Activated T-helper 9 cell treated with anti-CD3 and anti-CD28 coated beads, Interleukin-2, amount 50 U/mL, for 16 hours (primary cell): ENCODE data around the gene MYO5A.
"Not testable (repeated sequence)": the region's sequence is repeated elsewhere in the genome, so short reads cannot be mapped to it uniquely, and the experiment has no call there.

ENCODE experiments used
- DNase-seq: peaks from one replicate; pipeline ENCODE4 v3.0.0-alpha.2; 2020; ENCODE audit warnings: low read depth

The MYO5A gene

DNA sequence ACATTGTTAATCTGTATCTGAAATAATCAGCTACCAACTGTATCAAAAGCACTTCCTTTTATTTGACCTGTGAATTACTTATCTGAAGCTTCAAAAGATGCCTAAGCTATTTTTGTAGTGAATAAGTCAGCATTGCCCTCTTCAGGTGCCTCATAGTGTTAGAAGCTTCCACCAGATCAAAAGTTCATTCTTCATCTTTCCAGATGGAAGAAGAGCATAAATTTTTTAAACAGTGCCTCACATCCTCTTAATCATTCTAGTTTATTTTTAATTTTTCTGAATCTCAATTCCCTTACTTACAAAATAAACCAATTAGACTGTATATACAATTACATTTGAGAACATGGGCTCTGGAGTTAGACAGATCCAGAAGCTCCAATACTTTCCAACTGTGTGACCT, 65.0 kb downstream of the MYO5A start:
- no peak for DNase-seq

DNA sequence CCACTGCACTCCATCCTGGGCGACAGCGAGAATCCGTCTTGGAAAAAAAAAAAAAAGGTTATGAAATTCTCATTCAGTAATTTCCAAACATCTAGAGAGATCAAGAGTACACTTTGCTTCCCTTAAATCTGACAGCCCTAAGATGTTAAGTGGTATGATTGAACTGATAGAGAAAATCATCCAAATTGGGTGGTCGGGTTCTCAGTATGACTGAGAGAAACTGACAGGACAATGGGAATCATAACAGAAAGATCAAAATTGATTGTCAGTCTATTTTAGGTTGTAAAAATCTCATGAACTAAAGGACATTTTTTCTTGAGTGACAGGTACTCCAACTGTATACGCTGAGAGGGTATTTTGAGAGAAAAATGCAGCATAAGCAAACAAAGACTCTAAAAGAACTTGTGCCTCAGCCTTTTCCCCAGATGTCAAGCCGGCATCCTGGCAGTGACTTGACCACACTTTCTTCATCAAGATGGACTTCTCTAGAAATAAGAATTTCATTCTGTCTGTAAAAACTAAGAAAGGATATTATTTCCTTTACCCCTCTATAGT, 65.8 kb downstream of the MYO5A start:
- DNase-seq = no peak

DNA sequence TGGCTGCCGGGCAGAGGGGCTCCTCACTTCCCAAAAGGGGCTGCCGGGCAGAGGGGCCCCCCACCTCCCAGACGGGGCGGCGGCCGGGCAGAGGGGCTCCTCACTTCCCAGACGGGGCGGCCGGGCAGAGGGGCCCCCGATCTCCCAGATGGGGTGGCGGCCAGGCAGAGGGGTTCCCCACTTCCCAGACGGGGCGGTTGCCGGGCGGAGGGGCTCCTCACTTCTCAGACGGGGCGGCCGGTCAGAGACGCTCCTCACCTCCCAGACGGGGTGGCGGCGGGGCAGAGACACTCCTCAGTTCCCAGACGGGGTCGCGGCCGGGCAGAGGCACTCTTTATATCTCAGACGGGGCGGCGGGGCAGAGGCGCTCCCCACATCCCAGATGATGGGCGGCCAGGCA, 69.0 kb downstream of the MYO5A start:
- DNase-seq = not testable (repeated sequence)

DNA sequence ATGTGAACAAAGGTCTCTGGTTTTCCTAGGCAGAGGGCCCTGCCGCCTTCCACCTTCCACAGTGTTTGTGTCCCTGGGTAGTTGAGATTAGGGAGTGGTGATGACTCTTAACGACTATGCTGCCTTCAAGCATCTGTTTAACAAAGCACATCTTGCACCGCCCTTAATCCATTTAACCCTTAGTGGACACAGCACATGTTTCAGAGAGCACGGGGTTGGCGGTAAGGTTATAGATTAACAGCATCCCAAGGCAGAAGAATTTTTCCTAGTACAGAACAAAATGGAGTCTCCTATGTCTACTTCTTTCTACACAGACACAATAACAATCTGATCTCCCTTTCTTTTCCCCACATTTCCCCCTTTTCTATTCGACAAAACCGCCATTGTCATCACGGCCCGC, 69.4 kb downstream of the MYO5A start:
- not testable (repeated sequence) for DNase-seq

DNA sequence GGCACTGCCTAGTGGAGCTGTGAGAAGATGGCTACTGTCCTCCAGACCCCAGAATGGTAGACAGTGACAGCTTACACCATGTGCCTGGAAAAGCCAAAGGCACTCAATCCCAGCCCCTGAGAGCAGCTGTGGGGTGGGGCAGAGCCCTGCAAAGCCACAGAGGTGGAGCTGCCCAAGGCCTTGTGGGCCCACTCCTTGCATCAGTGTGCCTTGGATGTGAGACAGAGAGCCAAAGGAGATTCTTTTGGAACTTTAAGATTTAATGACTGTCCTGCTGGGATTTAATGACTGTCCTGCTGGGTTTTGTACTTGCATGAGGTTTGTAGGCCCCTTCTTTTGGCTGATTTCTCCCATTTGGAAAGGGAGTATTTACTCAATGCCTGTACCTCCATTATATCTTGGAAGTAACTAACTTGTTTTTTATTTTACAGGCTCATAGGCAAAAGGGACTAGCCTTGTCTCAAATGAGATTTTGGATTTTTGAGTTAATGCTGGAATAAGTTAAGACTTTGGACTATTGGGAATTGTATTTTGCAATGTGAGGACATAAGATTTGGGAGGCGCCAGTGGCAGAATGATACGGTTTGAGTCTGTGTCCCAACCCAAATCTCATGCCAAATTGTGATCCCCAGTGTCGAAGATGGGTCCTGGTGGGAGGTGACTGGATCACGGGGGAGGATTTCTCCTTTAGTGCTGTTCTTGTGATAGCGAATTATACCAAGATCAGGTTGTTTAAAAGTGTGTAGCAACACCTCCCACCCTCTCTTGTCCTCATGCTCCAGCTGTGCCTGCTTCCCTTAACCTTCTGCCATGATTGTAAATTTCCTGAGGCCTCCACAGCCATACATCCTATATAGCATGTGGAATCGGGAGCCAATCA, 80.4 kb downstream of the MYO5A start:
- no peak for DNase-seq

DNA sequence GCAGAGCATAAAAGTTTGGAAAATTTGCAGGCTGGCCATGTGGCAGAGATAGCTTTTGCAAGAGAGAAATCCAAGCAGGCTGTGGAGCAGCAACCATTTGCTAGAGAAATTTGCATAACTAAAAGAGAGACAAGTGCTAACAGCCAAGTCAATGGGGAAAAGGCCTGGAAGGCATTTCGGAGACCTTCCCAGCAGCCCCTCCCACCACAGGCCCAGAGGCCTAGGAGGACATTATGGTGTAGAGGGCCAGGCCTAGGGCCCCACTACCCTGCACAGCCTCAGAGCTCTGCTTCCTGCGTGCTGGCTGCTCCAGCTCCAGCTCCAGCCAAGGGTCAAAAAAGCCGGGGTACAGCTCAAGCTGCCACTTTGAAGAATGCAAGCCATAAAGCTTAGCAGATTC, 82.7 kb downstream of the MYO5A start:
- DNase-seq = no peak

DNA sequence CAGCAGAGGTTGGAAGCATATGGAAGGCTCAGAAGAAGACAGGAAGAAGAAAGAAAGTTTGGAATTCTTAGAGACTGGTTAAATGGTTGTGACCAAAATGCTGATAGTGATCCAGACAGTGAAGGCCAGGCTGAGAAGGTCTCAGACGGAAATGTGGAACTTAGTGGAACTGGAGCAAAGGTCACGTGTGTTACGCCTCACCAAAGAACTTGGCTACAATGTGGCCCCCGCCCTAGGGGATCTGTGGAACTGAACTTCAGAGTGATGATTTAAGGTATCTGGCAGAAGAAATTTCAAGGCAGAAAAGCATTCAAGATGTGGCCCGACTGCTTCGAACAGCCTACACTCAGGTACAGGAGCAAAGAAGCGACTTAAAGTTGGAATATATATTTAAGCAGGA, 83.1 kb downstream of the MYO5A start:
- no peak for DNase-seq

DNA sequence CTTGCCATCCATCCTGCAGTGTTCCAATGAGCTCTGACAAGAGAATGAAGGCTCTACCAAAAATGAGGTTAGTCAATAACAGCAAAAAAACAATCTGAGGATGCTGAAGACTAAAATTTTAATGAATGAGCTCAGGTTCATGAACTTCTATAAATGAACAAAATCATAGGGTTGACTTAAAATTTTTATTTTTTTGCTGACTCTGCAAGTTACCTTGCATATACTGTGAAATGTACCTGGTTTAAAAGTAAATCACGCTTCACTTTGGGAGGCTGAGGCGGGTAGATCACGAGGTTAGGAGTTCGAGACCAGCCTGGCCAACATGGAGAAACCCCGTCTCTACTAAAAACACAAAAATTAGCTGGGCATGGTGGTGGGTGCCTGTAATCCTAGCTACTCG, 85.5 kb downstream of the MYO5A start:
- DNase-seq = not testable (repeated sequence)

DNA sequence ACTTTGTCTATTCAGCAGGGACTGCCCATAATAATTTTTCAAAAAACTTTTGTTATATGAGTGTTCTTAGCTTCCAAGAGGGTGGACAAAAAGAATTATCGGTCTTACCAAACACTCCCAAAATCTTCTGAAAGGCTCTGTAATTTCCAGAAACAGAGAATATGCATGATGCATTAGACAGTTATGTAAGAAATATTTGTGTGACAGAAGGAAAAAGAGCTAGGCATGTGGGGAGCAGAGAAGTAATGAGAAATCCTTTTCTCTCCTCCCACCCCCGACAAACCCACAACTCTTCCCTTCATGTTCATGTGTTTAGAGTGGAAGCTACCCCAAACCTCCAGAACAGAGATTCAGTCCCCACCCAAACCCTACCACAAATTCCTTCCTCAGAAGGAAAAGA, 86.8 kb downstream of the MYO5A start:
- DNase-seq = no peak

DNA sequence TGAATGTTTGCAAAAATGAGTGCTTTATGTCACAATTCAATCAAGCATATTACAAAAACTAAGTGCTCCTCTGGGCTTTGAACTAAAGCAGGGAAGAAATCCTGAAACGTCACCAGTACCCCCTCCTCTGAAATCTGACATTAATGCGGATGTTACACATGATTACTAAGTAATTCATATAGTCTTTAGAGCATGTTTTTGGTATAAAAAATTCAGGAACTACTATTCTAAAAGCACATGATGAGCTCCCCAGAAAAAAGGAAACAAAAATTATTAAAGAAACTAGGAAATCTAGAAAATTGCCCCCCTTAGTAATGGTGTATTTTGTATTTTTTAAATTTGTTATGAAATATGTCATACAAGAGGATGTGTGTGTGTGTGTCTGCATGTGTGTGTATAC, 87.7 kb downstream of the MYO5A start:
- DNase-seq = no peak

DNA sequence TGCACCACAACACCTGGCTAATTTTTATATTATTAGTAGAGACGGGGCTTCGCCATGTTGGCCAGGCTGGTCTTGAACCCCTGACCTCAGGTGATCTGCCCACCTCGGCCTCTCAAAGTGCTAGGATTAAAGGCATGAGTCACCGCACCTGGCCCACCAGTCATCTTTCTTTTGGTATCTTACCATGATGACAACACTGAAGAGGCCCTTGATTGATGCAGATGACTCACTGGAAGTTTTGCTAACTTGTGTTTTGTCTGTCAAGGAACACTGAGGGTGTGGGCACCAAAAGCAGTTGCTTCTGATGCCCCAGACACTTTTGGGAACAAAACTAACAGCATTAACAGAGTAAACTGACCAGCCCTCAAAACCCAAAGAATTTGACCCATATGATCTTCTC, 88.3 kb downstream of the MYO5A start:
- no peak for DNase-seq

DNA sequence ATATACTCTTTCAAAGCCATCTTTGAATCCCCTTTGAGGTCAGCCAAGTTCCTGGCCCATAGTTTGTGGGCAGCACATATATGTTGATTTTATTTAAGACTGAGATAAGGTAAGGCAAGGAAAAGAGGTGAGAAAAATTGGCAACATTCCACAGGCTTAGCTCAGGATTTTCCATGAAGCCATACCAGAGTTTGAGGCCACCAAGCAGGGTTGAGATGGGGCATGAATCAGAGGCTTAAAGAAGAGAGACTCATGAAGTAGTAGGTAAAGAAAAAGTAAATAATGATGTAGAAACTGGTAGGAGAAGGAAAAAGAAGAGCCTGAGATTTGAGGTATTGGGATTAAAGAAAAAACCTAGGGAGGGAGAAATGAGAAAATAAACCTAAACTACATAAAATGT, 89.2 kb downstream of the MYO5A start:
- no peak for DNase-seq

DNA sequence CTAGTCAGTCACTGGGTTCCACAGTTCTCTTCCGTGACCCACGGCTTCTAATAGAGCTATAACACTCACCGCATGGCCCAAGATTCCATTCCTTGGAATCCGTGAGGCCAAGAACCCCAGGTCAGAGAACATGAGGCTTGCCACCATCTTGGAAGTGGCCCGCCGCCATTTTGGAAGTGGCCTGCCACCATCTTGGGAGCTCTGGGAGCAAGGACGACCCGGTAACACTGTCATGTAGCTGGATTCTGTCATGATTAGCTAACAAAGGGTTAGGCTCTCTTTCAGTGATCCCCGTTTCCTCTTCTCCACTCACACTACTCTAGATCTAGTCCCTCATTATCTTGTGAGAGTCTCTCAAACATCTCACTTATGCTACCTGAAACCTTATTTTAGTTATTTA, 89.6 kb downstream of the MYO5A start:
- not testable (repeated sequence) for DNase-seq

DNA sequence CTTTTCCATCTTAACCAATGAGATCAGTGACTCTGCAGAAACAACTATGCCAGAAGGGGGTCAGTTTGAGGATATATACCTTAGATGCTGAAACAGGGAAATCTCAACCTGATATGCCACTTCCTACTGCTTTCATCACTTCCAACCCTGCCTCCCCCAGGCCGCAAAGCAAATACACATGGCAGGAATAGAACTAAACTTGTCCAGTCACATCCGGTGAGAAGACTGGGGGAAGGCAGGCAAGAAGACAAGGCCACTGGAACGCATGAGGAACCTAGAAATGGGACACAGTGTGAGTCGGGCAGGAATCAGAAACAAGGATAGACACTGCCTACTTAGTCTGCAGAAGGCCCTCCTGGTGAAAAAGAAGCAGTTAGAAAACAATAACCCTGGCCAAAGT, 90.6 kb downstream of the MYO5A start:
- no peak for DNase-seq

DNA sequence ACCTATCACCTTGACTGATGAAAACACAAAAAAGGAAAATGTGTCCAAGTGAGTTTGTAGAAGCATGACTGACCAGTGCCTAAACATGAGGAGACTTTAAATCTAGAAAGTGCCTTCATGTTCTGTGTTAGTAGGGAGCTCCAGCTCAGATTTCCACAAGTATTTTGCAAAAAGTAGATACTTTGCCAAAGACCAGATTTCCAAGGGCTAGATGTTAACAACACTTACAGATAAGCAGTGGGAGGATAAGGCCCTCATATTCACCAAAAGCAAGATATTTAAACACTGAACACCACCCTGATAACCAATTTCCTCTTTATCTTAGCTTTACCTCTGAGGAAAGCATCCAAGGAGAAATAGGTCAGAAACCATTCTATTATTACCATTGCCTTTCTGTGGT, 91.0 kb downstream of the MYO5A start:
- no peak for DNase-seq

DNA sequence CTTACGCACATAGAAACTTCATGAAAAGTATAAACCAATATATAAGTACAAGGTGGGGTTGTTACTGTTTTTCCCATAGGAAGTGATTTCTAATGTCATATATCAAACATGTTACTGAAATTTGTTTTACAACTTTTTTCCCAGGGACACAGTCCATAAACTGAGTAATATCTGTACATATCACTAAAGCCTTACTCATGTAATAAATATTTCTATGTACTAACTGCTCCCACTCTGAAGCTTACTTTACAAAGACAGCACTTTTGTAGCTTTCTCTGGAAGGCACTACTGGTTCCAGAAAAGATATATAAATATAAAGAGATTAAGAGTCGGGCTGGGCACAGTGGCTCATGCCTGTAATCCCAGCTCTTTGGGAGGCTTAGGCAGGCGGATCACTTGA, 91.7 kb downstream of the MYO5A start:
- DNase-seq = no peak

DNA sequence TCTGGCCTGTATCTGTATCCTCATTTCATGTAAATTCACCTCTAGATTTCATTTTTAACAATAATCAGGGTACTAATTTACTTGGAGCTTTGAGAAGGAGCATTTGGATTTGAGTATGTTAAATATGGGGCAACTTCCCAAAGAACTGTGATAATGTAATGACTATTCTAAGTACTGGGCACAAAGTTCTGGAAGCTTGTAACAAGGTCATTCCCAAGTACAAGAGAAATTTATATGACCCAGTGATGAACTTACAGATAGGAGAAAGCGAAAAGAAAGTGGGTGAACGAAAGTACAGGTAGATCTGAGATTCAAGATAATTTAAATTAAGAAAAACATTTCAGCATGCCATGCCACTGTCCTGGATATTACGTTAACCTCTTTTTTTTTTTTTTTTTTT, 93.8 kb downstream of the MYO5A start:
- no peak for DNase-seq

DNA sequence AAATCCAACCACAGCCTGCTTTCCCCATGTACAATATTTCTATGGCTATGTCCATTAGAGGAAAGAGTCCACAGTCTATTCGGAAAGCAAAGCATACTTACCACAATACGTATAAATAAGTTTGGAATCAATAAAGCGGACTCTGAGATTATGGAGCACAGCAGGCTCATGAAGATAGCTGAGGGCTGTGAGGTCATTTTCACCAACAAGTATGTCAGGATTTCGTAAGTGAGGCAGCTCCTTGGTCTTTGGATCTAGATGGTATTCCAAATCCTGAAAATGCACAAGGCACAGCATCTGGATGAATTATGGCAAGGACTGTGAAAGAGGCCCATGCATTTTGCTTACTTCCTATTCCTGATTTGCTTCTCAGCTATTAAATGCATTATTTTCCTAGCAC, 100.4 kb downstream of the MYO5A start:
- no peak for DNase-seq

DNA sequence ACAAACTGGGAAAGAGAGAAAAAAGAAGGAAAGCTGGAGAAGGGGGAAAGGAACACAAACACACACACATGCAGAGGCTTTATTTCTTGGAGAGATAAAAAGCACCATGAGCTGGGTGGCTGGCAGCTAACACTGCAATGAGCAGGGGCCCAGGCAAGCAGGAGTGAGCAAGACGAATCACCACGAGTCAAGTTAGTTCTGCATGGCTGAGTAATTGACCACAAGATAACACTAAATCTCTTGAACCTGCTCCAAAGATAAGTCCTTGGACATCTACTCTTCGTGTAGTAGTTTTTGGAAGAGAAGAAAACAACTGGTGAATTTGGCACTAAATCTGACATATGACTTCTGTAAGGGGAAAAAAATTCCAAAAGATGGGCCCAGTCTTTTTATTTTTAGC, 100.9 kb downstream of the MYO5A start:
- DNase-seq = no peak

DNA sequence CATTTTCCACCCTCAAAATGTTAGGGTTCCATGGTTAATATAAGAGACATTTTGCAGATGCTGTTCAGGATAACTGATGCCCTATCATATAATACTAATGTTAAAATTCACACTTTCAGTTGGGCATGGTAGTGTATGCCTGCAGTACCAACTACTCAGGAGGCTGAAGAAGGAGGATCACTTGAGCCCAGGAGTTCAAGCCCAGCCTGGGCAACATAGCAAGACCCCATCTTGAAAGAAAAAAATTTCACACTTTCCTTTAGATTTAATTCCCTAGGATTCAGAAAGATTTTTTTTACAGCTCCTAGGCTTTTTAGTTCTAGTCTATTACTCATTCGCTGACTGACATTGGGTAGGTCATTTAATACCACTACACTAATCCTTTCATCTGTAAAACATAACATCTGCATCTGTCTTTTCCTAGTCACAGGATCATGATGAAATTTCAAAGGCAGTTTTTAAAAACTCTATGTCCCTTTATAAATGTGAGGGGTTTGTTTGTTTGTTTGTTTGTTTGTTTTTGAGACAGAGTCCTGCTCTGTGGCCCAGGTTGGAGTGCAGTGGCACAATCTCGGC, 103.7 kb downstream of the MYO5A start:
- DNase-seq = no peak

DNA sequence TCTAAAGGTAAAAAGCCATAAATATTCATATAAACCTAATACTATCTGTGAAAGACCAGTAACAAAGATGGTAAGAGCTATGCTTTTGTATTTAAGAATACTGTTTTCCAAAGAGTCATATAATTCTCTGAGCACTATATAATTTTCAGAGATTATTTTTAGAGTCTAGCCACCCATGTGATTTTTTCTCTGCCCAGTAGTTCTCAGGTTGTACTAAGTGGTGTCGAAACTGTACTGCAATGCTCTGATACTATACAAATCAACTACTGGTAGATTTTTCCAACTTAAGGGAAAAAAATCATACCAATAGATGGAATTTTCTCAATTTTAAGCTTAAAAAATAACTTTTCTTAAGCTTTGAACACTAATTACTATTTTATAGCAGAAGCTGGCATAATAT, 104.8 kb downstream of the MYO5A start:
- DNase-seq = no peak

DNA sequence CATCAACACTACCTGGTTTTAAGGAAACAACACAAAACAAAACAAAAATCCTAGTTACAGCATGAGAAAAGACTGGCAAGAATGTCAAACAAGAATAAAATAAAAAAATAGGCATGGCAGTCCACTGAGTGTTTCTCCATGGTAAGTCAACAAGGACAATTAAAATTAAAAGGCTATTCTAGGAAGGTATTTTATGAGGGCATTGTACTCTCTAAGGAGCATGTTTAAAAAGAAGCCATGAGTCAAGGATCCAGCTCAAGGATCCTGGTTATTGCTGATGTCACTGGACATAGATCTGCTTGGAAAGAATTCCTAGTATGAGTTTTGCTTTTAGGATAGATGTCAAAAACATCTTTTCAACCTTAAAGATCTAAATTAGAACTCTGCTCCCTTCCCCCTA, 106.7 kb downstream of the MYO5A start:
- DNase-seq = no peak

DNA sequence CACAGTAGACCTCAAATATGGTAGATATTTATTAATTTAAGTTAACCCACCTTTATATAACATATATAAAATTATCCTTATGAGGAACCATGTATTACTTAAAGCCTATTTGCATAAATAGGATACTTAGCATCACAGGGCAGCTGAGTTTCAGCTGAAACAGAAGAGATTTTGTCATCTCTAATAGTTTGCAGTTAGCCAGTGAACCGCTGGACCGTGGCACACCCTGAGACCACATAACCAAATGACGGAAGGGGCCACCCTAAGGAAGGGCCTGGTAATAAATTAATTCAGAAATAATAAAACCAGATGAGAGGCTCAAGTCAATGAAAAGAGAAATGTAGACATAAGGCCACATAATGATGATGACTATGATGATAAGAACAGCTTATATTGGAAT, 107.7 kb downstream of the MYO5A start:
- no peak for DNase-seq

DNA sequence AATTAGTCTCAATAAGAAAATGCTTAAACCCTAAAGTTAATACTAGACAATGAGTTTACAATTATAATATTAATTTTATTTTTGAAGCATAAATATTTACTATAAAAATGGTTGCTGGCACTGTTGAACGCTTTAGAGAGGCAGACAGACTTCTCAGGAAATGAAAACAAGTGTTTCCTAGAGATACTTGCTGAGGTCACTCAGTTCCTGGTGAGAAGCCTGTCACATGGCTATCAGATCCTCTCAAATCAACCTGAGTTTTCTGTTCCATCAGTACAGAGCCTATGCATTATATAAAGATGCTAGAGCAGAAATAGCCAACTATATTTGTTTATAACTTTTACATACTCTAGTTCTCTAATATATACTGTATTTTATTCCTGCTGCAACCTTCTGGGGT, 109.2 kb downstream of the MYO5A start:
- DNase-seq = no peak
